TTC549 (cell line): ENCODE results near the gene STBD1.
"Not testable (repeated sequence)": the region's sequence is repeated elsewhere in the genome, so short reads cannot be mapped to it uniquely, and the experiment has no call there.

ENCODE experiments used
- FAIRE-seq: peaks from 2 replicates; lab custom pipeline; 2012; peaks lifted over from hg19 to GRCh38; lab: Jason Lieb, UNC

STBD1 gene

DNA sequence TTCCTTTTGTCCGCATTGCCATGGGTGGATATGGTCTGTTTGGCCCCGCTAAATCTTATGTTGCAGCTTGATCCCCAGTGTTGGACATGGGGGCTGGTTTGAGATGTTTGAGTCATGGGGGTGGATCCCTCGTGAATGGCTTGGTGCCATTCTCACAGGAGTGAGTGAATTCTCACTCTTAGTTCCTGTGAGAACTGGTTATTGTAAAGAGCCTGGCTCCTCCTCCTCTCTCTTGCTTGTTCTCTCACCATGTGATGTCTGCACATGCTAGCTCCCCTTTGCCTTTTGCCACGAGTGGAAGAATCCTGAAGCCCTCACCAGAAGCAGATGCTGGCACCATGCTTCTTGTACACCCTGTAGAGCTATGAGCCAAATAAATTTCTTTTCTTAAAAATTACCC is 22.6 kb upstream of the STBD1 start:
- no peak for FAIRE-seq

DNA sequence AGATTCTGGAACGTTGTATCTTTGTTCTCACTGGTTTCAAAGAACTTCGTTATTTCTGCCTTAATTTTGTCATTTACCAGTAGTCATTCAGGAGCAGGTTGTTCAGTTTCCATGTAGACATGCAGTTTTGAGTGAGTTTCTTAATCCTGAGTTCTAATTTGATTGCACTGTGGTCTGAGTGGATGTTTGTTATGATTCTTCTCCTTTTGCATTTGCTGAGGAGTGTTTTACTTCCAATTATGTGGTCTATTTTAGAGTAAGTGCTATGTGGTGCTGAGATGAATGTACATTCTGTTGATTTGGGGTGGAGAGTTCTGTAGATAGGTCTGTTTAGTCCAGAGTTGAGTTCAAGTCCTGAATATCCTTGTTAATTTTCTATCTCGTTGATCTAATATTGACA is 18.7 kb upstream of the STBD1 start:
- FAIRE-seq, result not testable (repeated sequence)

DNA sequence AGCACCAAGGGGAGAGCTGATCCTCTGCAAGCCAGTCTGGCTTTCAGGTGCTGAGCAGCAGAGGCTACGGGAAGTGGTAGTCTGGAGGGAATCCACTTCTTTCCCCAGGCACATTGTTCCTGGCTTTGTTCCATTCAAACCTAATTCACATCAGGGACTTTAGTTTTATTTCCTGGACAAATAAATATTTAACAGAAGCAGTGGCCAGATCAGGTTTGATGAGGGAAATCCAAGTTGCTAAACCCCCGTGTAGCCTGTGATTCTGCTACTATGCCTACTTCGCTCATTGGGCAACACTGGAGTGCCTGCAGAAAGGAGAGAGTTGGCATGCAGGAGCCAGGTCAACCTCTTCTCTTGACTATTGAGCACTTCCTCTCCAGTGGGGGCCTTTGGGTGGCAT is 13.8 kb upstream of the STBD1 start:
- FAIRE-seq, result no peak

DNA sequence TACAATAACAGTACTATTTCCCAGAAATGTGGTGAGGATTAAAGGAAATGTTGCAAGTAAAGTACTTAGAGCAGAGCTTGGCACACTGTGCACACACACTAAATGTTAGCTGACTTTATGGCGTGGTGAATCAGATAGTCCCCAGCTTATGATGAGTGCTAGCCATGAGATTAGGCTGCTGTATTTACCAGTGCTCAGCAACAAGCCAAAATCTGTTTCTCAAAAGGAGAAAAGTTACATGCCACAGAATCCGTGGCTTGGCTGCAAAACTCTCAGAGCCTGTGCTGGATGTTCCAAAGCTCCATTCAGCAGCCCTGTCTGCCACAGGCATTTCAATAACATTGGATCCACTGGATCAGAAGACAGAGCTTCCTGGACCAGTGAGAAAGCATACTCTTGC is 12.8 kb upstream of the STBD1 start:
- FAIRE-seq, result no peak

DNA sequence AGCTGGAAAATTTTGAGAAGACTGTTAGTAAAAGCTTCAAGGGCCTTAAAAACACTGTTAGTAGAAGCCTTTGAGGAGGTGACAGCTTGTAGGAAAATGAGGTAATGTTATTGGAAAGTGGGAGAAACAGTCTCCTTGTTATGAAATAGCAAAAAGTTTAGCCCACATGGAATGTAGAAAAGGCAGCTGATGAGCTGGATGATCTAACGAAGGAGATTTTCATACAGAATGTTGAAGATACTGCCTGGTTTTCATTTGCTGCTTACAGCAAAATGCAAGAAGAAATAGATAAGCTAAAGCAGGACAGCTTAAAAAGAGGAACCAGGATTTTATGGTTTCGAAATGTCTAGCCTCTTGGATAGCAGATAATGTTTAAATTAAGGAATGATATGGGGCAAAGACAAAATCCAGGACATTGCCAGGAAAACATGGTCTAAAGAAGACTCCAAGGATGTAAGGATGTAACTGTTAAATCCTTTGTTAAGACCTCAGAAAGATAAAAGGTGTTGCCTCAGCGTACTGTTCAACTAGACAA is 10.2 kb upstream of the STBD1 start:
- no peak for FAIRE-seq

DNA sequence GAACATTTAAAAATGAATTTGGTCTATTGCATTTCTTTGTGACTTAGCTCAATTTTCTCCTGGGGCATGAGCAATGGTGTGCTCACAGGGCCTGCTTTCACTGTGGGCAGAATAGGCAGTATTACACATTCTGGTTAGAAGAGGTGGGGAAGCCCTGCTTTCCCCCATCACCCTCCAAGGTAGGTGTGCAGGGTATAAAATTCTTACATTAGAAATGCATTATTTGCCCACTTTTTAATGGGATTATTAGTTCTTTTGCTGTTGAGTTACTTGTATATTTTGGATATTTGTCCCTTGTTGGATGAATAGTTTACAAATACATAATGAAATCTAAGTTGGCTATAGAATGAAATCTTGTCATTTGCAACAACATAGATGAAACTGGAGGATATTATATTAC is 8.3 kb upstream of the STBD1 start:
- FAIRE-seq, result no peak

DNA sequence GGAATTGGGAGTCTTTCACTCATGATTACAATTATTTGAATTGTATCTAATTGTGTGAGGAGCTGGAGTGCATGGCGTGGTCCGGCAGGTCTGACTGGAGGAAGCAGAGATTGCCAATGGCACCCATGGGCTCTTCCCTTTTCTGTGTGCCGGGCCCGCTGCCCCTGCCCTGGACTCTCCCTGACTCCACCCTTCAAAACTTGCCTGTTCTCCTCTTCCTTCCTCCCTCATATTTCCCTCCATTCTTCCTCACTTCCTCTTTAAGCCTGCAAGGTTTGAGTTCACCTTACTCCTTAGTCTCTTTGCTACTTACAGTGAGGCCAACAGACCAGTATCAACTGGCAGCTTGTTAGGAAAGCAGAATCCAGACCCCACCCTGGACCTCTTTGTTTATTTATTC is 6.5 kb upstream of the STBD1 start:
- FAIRE-seq, result no peak

DNA sequence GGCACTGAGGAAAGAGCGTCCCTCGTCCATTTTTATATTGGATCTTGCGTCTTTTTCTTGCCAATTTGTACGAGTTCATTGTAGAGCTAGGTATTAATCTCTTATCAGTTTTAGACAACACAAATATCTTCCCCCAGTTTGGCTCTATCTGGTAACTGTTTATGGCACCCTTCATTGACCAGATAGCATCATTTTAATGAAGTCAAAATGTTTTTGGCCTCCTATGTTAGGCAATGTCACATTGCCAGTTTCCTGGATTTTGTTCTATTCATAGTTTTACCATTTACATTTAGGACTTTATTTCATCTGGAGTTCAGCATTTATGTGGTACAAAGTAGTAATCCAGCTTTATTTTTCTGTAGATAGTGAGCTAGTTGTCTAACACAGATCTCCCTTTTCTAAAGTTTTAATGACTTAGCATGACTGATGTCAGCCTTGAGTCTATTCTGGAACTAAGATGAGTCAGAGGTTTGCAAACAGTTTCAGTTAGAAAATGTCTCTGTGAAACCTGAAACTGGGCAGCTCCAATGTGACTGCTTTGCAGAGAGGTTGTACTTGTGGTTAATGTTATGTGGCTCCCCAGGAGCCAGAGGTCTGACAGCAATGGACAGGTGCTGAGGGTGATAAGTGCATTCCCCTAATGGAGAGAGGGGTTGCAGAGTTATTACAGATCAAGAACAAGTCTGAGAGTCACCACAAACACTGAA is 5.3 kb upstream of the STBD1 start:
- no peak for FAIRE-seq

DNA sequence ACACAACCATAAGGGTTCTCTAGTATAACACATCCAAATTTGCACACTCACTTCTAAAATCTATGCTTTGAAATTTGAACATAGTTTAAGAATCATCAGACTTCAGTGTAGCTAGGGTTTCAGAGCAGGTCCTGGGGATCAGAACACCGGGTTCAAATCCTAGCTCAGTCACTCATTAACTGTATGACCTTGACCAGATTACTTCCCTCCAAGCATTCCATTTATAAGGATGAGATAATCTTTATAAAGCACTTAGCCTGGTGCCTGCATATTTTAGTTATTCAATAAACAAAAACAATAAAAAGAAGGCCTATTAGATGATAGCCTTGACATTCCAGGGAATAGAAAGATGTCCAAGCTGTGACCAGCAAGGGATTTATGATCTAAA is 4.8 kb upstream of the STBD1 start:
- FAIRE-seq, result no peak

DNA sequence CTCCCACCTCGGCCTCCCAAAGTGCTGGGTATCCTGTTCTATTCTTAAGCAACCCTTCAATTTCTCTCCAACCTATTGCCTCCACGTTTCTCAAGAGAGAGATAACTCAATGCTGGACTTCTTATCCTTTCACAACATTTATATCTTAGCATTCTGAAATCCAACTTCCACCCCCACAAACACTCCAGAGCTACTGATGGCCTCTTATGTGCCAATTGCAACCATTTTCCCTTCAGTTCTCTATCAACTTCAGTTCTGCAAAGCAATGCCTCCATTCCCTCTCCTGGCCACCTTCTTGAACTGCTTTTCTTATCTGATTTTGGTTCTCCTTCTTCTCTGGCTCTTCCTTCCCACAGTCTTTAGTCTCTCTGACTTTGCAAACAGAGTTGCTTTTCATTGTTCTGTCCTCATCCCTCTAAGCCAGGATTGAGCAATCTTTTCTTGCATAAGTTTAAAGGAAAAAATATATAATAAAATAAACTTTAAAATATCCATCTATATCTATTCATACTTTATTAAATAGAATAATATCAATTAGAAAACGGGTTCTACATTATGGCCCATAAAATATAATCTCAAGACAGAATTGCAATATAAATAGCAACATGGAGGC is 3.6 kb upstream of the STBD1 start:
- no peak for FAIRE-seq

DNA sequence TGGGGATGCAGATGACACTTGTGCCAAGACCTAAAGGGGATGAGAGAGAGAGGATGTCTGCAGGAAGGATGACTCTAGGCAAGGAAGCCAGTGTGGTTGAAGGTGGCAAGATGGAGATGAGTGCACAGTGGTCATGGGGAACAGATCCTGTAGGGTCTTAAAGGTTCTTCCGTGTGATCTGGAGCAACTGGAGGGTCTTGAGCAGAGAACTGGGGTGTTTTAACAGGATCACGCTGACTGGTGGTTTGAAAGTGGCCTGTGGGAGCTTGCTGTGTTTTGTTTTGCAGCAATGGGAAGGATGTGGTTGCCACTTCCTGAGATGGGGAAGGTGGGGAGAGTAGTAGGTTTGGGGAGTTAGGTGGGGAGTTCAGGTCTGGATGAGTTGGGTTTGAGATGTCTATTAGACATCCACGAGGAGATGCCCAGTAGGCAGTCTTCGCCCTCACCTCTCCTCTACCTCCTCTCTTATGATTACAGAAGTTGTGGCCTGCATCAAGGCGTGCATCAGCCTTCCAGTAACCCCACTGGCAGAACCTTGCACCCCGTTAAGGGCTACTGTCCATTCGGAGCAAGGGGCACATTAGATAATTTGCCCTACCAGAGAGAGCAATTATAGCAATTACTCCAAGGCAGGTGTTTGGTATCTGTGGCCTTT is 1.4 kb upstream of the STBD1 start:
- no peak for FAIRE-seq

DNA sequence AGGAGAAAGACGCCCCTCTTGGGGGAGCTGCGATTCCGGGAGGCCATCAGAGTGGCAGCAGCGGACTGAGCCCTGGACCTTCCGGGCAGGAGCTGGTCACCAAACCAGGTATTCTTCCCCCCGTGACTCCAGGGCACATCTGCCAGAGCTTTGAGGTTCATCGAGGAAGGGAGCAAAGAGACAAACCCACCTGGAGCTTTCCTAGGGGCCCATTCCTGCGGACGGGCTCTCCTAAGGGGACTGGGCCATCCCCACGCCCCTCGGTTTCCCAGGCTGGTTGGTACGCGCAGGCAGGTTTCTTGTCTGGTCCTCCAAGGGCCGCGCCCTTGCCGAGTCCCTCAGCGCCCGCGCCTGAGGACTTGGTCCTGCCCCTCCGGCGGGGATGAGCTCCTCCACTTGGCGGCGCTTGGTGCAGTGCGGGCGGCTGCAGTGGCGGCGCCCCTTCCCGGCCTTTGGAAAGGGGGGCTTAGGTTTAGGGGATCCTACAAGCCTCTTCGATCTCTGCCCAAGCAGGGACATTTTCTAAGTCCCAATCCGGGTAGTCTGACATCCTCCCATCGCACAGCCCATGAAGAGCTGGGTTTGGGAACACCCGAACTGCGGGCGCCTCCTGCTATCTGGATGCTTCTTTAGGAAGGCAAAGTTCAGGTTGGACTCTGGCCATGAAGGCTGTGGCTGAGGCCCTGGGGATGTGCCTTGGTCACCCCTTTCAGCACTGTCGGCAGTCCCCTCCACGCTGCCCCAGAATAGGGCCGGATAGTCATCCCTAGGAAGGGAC is 538 bp downstream of the STBD1 start:
- no peak for FAIRE-seq

DNA sequence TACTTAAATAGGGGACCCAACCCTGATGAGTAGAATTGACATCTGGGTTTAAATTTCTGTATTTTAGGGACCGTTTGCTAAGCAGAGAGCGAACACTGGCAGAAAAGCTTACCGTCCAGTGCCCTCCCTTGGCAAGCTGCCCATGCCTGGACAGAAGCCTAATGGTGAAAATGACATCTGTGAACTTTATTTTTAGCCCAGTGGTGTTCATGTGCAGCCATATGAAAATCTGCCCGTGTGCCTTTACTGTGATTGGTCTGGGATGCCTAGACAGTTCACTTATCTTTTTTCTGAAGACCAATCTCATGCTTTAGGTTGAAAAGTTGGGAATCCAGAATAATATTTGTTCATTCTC is 1.1 kb downstream of the STBD1 start:
- no peak for FAIRE-seq

DNA sequence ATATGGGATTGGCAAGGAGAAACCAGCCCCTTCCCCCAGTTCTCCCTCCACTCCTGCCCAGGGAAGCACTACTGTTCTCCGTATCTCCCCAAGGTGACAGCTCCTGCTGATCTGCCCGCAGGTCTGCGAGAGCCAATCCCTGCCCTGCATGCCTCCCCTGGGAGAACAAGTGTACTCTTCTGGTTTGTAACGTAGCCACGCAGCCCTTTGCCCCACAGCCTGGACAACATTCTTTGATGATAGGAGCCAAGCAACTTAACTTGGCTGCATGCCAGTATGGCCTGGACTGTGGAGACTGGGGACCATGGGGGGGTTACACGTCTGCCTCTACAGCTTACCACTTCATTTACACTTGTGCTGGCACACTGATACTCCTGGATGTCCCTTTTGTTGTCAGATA is 2.0 kb downstream of the STBD1 start:
- no peak for FAIRE-seq

DNA sequence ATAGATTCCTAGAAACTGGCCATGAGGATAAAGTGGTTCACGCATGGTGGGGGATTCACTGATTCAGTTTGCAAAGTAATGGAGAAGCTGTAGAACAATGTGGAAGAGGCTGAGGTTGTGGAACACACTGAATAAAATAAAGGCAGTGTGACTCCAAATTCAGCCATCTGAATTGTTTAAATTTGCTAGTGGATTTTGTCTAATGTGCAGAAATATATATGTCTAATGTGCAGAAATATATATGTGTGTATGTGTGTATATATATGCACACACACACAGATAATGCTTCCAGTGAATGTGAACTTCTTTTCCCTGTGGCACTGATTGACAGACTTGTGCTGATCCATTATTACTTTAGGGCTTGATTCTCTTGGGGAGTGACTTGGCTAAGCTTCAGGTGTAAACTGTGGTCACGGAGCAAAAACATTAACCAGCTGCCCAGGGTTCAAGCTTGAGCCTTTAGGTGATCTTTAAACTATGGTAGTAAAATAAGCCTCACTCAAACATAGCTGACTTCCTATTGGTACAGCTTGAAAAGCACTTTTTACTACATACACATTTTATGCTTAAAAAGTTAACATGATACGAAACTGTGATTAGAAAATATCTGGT is 3.5 kb downstream of the STBD1 start:
- no peak for FAIRE-seq

DNA sequence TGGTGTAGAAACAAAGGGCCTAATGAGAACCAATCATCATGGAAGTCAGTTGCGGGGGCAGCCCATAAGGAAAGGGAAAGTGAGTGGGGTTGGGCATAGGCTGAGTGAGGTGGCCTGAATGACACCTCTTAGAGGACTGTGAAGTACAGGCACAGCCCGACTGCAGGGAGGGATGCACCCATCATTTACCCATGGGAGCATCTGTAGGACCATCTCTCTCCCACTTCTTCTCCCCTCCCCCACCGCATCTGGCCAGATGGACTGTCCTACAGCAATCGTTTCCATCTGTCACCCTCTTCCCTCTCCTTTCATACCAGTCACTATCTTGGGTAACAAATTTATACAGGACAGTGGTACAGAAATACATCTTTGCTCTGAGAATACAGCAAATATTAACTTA is 4.2 kb downstream of the STBD1 start:
- FAIRE-seq, result no peak

DNA sequence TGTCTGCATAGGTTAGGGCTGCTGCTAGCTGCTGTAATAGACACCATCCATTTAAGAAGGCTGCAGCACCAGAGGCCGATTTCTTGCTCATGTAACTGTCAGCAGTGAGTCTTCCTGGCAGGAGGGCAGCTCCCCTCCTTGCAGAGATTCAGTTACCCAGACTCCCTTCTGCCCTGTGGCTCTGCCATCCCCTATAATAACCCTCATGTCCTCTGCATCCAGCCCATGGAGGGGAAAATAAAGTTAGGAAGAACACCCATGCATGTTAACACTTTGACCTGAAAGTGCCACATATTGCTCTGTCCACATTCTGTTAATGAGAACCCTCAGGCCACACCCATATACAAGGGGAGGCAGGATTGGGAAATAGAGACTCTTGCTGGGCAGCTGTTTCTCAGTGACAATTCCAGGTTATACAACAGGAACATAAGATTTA is 5.4 kb downstream of the STBD1 start:
- no peak for FAIRE-seq

DNA sequence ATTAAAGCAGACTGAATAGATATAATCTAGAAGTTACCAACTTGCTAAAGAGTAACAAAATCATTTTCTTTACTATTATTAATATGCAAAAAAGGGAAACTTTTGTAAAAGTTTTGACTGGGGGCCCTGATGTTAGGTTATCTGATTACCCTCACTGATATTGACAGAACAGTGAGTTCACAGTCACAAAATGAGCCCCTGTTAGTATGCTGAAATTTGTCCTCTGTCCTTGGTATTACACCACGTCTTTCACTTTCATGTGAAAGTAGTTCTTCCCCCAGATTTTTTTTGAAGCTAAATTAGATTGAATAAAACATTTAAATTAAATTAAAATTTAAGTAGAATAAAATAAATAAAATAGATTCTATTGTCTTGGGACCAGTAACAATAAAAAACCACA is 5.9 kb downstream of the STBD1 start:
- peak; percentile 73 for FAIRE-seq

DNA sequence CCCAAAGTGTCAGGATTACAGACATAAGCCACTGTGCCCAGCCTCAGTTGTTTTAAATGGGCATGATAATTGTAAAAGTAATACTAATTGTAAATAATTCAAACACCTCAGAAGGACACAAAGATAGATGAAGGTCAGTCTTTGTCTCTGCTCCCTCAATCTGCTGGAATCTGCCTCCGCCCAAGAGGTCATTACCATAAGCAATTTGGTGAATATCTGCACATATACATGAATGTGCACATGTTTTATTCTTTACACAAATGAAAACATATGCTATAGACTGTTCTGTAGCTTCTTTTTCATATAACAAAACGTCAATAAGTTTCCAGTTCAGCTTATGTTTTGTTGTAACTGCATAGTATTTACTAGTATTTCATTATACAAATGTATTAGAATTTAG is 7.0 kb downstream of the STBD1 start:
- no peak for FAIRE-seq

DNA sequence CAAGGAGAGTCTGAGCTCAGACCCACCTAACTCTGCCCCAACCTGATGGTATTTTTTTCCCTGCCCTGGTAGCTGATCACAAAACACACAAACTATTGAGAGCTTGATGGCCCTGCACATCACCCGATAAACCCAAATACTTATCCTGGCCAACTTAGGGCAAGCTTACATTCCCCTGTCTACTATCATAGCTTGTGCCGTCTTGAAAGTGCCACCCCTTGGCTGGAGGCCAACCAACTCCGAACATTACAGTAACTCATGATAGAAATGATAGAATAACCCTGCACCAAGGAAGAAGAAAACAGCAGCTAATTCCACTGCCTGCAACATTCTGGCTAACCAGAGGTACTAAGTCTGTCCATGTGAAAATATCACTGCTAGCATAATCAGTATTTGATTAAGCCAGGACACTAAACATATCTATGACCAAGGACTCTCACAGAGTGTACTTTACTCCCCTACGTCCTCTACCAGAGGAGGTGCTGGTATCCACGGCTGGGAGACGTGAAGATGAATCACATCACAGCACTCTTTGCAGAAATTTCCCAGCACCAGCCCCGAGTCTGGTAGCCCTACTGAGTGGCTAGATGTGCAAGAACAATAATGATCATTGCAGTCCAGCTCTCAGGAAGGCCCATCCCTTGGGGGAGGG is 8.9 kb downstream of the STBD1 start:
- no peak for FAIRE-seq

DNA sequence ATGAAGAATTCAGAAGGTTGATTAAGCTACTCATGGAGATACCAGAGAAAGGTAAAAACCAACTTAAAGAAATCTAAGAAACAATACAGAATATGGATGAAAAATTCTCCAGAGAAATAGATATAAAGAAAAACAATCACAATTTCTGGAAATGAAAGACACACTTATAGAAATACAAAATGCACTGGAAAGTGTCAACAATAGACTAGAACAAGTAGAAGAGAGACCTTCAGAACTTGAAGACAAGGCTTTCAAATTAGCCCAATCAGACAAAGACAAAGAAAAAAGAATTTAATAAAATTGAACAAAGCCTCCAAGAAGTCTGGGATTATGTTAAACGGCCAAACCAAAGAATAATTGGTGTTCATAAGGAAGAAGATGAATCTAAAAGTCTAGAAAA is 9.6 kb downstream of the STBD1 start:
- FAIRE-seq, result no peak

DNA sequence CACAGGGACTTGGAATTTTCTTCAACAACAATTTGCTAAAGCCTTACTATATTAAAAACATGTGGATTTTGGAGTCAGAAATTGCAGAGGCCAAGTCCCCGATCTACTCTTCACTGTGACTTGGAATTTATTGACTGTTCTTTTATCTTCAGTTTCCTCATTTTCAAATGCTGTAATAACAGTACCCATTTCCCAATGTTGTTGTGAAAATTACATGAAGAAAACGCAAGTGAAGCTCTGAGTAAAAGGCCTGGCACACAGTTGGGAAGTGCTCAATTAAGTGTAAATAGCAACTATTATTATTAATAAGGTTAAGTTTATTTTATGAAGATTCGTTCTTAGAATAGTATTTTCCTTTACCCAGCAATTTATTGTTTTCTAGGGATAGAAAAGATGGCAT is 15.7 kb downstream of the STBD1 start:
- FAIRE-seq, result no peak
